Measurements from ENCODE around the gene TUBG1. TPM values are rescaled to one million over a fixed set of nuclear protein-coding genes. Genes with fewer than 3 reads are reported as not detected.

The TUBG1 gene
- total and polyA plus RNA-seq, 9 of the 15 experiments (the other 6 are each of a cell fraction or from before 2014, with no cell fraction given) = 33.1 to 147 (median 66.0) TPM

DNA sequence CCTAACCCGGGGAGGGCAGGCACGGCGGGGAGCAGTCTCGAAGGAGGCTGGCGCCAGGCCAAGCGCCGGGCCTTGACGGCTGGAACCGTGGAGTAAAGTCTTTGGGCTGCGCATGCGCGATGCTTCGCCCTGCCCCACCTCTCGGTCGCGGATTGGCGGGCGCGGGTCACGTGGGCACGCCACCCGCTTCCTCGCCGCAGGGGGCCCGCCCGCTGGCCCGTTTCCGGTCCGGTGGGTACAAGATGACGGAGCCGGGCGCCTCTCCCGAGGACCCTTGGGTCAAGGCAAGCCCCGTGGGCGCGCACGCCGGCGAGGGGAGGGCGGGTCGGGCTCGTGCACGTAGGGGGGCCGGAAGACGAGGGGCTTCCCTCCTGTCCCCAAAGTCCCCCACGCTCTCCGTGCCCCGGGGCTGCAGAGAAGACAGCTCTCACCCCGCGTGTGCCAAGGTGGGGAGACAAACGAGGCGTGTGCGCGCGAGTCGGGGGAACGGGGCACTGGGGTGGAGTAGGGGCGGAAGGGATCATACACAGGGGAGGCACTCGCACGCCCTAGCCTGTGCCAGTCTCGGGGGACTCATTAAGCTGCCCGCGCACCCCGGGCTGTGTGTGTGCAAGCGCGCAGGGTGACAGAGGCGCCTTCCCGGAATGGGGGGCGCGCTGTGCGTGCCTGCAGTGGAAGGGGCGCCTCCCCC lies 42.5 kb upstream of the TUBG1 start, which contains the start of gene MLX (continued):
- TF ChIP-seq, protein P1, sequence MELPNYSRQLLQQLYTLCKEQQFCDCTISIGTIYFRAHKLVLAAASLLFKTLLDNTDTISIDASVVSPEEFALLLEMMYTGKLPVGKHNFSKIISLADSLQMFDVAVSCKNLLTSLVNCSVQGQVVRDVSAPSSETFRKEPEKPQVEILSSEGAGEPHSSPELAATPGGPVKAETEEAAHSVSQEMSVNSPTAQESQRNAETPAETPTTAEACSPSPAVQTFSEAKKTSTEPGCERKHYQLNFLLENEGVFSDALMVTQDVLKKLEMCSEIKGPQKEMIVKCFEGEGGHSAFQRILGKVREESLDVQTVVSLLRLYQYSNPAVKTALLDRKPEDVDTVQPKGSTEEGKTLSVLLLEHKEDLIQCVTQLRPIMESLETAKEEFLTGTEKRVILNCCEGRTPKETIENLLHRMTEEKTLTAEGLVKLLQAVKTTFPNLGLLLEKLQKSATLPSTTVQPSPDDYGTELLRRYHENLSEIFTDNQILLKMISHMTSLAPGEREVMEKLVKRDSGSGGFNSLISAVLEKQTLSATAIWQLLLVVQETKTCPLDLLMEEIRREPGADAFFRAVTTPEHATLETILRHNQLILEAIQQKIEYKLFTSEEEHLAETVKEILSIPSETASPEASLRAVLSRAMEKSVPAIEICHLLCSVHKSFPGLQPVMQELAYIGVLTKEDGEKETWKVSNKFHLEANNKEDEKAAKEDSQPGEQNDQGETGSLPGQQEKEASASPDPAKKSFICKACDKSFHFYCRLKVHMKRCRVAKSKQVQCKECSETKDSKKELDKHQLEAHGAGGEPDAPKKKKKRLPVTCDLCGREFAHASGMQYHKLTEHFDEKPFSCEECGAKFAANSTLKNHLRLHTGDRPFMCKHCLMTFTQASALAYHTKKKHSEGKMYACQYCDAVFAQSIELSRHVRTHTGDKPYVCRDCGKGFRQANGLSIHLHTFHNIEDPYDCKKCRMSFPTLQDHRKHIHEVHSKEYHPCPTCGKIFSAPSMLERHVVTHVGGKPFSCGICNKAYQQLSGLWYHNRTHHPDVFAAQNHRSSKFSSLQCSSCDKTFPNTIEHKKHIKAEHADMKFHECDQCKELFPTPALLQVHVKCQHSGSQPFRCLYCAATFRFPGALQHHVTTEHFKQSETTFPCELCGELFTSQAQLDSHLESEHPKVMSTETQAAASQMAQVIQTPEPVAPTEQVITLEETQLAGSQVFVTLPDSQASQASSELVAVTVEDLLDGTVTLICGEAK (IDR thresholded peaks at IDR 0.05) = peak; percentile 73
- TF ChIP-seq, protein P1 (CRISPR knock-in tag; IDR thresholded peaks at IDR 0.05) = no peak
- TF ChIP-seq, protein P2, sequence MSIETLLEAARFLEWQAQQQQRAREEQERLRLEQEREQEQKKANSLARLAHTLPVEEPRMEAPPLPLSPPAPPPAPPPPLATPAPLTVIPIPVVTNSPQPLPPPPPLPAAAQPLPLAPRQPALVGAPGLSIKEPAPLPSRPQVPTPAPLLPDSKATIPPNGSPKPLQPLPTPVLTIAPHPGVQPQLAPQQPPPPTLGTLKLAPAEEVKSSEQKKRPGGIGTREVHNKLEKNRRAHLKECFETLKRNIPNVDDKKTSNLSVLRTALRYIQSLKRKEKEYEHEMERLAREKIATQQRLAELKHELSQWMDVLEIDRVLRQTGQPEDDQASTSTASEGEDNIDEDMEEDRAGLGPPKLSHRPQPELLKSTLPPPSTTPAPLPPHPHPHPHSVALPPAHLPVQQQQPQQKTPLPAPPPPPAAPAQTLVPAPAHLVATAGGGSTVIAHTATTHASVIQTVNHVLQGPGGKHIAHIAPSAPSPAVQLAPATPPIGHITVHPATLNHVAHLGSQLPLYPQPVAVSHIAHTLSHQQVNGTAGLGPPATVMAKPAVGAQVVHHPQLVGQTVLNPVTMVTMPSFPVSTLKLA (conservative IDR thresholded peaks at IDR 0.05) = peak; percentile 88 to 93
- TF ChIP-seq GATAD2B (IDR thresholded peaks at IDR 0.05; ENCODE audit: borderline replicate concordance) (no peak), EZH2 (IDR thresholded peaks at IDR 0.05; ENCODE audit: borderline replicate concordance, low read depth, low read length) (no peak), FOXJ2 (tag; IDR thresholded peaks at IDR 0.05) (no peak), PTTG1 (tag; IDR thresholded peaks at IDR 0.05; ENCODE audit: low read depth) (no peak), ZNF583 (CRISPR knock-in tag; IDR thresholded peaks at IDR 0.05) (no peak), TCF7 (IDR thresholded peaks at IDR 0.05; ENCODE audit: borderline replicate concordance) (no peak), TBP (optimal IDR thresholded peaks at IDR 0.05; ENCODE audit: low read depth, low read length) (peak; percentile 48), ZNF75A (CRISPR knock-in tag; IDR thresholded peaks at IDR 0.05) (no peak)
- TF ChIP-seq, protein P3, sequence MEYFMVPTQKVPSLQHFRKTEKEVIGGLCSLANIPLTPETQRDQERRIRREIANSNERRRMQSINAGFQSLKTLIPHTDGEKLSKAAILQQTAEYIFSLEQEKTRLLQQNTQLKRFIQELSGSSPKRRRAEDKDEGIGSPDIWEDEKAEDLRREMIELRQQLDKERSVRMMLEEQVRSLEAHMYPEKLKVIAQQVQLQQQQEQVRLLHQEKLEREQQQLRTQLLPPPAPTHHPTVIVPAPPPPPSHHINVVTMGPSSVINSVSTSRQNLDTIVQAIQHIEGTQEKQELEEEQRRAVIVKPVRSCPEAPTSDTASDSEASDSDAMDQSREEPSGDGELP (CRISPR knock-in tag; IDR thresholded peaks at IDR 0.05; ENCODE audit: borderline replicate concordance) = peak; percentile 81; the same call in 1 of the 2 replicates
